GM21717 (cell line): Measurements from ENCODE around the gene HHLA2.
"Not testable (repeated sequence)": the region's sequence is repeated elsewhere in the genome, so short reads cannot be mapped to it uniquely, and the experiment has no call there.

Source experiments
- ATAC-seq: cut with Tn5 transposase; IDR thresholded peaks from one replicate; pipeline ENCODE4 v1.9.1; 2021; ENCODE audit warnings: mild to moderate bottlenecking, moderate library complexity; ENCODE audit not compliant: unreplicated experiment

Gene HHLA2

DNA sequence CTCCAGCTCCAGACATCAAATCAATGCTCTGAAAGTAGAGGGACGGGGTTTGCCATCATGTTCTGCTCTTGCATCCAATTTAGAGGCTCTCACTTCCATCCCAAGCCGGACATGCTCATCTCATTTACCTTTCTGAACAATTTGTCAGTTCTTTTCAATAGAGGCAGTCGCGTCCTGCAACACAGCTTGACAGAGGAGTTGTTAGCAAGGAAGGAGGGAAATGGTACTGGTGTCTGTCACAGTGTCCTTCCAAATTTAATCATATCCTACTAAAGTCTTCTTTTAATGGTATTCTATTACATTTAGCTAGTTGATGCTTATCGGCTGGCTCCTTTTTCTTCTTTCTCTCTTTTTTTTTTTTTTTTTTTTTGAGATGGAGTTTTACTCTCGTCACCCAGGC, 45.6 kb downstream of the HHLA2 start:
- no peak for ATAC-seq

GRCh38 chr3:108342837-108343486, 46.6 kb downstream of the HHLA2 start:
- ATAC-seq, result peak; percentile 60

GRCh38 chr3:108343491-108343890, 47.1 kb downstream of the HHLA2 start:
- ATAC-seq, result no peak

GRCh38 chr3:108345492-108346205, 49.3 kb downstream of the HHLA2 start:
- no peak for ATAC-seq

GRCh38 chr3:108346301-108347227, 50.2 kb downstream of the HHLA2 start:
- no peak for ATAC-seq

- no peak for ATAC-seq
These were observed 55.8 kb downstream of the HHLA2 start for GRCh38 chr3:108352176-108352575.

- no peak for ATAC-seq
These were observed 58.2 kb downstream of the HHLA2 start for GRCh38 chr3:108354562-108354961.

GRCh38 chr3:108357042-108357441, 60.7 kb downstream of the HHLA2 start:
- no peak for ATAC-seq

DNA sequence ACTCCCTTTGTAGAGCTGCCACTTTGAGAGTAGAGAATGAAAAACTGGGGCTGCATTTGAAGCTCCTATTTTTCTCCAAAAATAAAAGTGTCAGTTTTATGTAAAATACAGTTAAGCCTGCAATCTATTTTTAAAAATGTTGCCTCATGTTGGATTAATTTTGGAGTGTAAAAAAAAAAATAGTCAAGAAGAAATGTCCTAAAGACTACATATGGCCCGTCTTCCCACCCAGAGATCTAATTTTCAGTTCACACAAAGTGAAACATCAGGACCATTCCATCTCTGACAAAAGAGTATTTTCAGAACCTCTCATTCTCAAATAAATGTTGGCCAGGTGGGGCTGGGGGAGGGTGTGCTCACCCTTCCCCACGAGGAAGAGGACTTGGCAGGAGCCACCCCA, 62.7 kb downstream of the HHLA2 start:
- ATAC-seq, result no peak

DNA sequence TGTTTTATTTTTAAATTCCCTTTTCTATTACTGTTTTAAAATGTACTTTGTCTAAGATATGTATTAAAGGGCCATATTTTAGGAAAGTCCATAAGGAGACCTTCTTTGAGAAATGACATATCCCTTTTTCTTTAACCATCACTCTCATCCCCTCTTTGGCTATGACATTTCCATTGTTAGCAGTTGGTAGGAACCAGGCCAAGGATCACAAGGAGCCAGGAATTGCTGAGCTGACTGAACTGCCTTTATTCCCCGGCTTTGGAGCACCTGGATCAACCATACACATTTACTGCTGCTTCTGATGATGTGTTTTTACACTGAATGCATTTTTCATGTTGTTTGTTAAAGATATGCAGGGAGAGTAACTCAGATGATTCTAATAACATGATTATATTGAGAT, 79.7 kb downstream of the HHLA2 start:
- ATAC-seq, result no peak

GRCh38 chr3:108377384-108377783, 81.0 kb downstream of the HHLA2 start:
- no peak for ATAC-seq

DNA sequence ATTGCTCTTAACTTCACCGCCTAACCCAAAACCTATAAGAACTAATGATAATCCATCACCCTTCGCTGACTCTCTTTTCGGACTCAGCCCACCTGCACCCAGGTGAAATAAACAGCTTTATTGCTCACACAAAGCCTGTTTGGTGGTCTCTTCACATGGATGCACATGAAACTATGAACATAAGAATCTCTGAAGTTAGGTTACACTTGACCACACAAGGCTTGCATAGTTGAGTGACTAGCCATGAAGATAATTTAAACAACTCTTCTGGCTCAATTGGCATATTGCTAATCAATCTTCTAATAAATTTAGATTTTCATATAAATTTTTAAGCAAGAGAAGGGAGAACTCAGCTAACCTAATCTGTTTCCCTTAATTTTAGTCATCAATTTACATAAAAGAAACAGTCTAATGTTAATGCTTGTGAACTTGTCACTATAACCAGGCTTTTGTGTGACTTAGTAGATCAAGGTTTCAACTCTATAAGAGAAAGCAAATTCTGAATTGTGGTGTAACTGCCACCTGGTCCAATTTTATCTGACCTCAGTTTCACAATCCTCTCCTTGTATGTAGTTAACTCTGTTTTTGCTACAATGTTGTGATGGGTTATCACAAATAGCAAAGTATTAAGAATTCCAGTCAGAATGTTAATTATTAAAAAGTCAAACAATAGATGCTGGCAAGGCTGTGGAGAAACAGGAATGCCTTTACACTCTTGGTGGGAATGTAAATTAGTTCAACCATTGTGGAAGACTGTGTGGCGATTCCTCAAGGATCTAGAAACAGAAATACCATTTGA, 82.0 kb downstream of the HHLA2 start:
- no peak for ATAC-seq

DNA sequence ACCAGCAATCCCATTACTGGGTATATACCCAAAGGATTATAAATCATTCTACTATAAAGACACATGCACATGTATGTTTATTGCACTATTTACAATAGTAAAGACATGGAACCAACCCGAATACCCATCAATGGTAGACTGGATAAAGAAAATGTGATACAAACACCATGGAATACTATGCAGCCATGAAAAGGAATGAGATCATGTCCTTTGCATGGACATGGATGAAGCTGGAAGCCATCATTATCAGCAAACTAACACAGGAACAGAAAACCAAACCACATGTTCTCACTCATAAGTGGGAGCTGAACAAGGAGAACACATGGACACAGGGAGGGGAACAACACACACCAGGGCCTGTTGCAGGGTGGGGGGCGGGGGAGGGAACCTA, 82.6 kb downstream of the HHLA2 start:
- ATAC-seq, result not testable (repeated sequence)

- no peak for ATAC-seq
These were observed 83.9 kb downstream of the HHLA2 start for GRCh38 chr3:108380128-108380795.

- no peak for ATAC-seq
These were observed 85.3 kb downstream of the HHLA2 start for GRCh38 chr3:108381529-108382140.

DNA sequence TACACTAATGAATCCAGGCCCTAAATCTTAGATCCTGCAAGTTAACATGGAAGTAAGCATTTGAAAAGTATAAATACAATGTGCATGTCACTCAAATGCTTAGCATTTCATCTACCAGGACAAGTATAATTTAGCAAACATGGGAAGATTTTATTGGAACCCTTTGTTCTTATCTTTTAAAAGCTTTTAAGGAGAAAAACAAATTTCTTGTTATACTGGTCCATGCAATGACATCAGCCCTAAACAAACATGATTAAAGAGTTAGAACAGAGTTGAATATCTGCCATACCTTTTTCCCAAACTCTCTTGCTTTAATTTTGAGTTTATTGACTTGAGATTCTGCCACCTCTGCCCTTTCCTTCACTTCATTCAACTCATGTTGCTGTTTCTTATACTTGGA, 87.0 kb downstream of the HHLA2 start:
- no peak for ATAC-seq

- no peak for ATAC-seq
These were observed 90.7 kb downstream of the HHLA2 start for GRCh38 chr3:108387063-108387462.

DNA sequence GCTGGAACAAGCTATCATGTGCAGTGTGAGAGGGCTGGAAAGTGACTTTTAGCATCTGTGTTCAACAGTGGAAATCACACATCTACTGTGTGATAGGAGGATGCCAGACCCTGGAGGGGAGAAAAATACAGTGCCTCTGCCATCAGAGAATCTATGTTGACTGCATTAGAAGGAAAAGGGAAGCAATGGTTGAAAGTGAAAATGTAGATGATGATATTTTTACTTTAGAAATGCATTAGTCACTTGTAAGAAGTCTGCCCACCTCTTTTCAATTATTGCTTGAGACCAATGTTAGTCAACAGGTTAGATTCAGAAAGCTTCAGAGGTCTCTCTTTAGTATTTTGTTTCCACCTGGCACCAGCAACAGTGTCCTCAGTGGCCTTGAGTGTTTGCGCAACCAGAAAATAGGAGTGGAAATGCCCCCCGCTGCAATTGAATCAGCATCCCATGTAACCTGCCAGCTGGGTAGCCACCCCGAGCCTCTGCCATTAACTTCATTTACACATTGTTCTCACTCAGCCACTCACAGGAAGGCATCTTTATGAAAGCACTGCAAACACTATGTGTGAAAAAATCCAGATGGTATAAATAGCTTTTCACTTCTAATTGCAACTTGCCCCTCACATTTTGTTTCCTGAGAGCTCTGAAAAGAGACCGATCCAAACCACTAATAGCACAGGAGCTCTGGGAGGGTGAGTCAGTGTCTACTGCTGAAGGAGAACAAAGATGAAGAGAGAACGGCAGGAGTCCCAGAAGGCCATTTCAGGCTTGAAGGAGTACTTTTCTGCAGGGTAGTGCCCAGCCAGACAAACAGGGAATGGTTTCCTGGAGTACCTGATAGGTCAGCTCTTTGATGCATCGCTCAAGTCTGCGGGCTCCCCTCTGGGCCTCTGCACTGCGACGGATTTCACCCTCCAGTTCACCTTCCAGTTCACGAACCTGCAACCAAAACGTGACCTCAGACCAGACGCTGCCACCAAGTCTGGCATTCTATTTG, 92.1 kb downstream of the HHLA2 start:
- ATAC-seq, result peak; percentile 78

DNA sequence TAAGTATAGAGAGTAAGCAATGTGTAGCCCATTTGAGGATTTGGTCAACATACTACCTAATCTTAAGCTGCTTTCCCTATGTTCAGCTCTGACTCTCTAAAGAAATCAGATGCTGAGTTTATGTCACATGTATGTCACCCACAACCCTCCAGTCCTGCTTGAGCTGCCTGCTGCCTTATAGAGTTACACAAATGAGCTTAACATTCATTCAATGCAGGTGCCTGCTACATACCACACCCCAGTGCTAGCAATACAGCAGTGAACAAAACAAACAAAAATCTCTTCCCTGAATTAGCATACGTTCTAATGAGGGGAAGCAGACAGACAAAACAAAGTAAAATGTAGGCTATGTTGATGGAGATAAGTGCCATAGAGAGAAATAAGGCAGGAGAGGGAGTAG, 93.0 kb downstream of the HHLA2 start:
- no peak for ATAC-seq
